Measurements from ENCODE around the gene SYNJ2.

SYNJ2 gene

GRCh38 chr6:158015188-158015506 lies 33.5 kb downstream of the SYNJ2 start:
- no peak for DNase-seq

GRCh38 chr6:158016571-158017383 lies 35.1 kb downstream of the SYNJ2 start:
- DNase-seq: no peak

GRCh38 chr6:158017621-158018040 lies 36.0 kb downstream of the SYNJ2 start:
- no peak for DNase-seq

GRCh38 chr6:158018041-158018771 lies 36.5 kb downstream of the SYNJ2 start:
- DNase-seq: no peak

- no peak for DNase-seq
Measured at GRCh38 chr6:158018851-158019361, 37.2 kb downstream of the SYNJ2 start.

GRCh38 chr6:158019416-158019815 lies 37.8 kb downstream of the SYNJ2 start:
- DNase-seq: no peak

- DNase-seq: no peak
Measured at GRCh38 chr6:158020272-158020711, 38.6 kb downstream of the SYNJ2 start.

GRCh38 chr6:158020811-158021210 lies 39.1 kb downstream of the SYNJ2 start:
- no peak for DNase-seq

- DNase-seq: no peak
Measured at GRCh38 chr6:158021376-158021775, 39.7 kb downstream of the SYNJ2 start.

GRCh38 chr6:158021814-158022748 lies 40.4 kb downstream of the SYNJ2 start:
- DNase-seq: no peak

GRCh38 chr6:158022749-158023596 lies 41.3 kb downstream of the SYNJ2 start:
- no peak for DNase-seq

- no peak for DNase-seq
Measured at GRCh38 chr6:158023597-158023939, 41.9 kb downstream of the SYNJ2 start.

GRCh38 chr6:158024566-158025297 lies 43.1 kb downstream of the SYNJ2 start:
- no peak for DNase-seq

- peak; percentile 80 for DNase-seq
Measured at GRCh38 chr6:158026054-158026900, 44.6 kb downstream of the SYNJ2 start.

GRCh38 chr6:158026901-158027589 lies 45.4 kb downstream of the SYNJ2 start:
- DNase-seq: no peak

- no peak for DNase-seq
Measured at GRCh38 chr6:158027590-158028285, 46.1 kb downstream of the SYNJ2 start.

GRCh38 chr6:158028421-158028820 lies 46.8 kb downstream of the SYNJ2 start:
- DNase-seq: no peak

GRCh38 chr6:158028876-158029275 lies 47.2 kb downstream of the SYNJ2 start:
- DNase-seq: no peak

GRCh38 chr6:158029668-158030230 lies 48.1 kb downstream of the SYNJ2 start:
- DNase-seq: no peak

Data from activated CD8-positive, alpha-beta memory T cell treated with anti-CD3 and anti-CD28 coated beads, Interleukin-2, amount 50 U/mL, for 4 hours (primary cell).